Measurements from ENCODE around the gene GPA33. TPM values are rescaled to one million over a fixed set of nuclear protein-coding genes. Genes with fewer than 3 reads are reported as not detected.

GPA33 gene
- polyA plus RNA-seq, 1 experiment, result not detected

- ChIA-PET CTCF (no interaction called here), POLR2A (no interaction called here)
- TF ChIP-seq, protein P1, sequence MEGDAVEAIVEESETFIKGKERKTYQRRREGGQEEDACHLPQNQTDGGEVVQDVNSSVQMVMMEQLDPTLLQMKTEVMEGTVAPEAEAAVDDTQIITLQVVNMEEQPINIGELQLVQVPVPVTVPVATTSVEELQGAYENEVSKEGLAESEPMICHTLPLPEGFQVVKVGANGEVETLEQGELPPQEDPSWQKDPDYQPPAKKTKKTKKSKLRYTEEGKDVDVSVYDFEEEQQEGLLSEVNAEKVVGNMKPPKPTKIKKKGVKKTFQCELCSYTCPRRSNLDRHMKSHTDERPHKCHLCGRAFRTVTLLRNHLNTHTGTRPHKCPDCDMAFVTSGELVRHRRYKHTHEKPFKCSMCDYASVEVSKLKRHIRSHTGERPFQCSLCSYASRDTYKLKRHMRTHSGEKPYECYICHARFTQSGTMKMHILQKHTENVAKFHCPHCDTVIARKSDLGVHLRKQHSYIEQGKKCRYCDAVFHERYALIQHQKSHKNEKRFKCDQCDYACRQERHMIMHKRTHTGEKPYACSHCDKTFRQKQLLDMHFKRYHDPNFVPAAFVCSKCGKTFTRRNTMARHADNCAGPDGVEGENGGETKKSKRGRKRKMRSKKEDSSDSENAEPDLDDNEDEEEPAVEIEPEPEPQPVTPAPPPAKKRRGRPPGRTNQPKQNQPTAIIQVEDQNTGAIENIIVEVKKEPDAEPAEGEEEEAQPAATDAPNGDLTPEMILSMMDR (IDR thresholded peaks at IDR 0.05; ENCODE audit: low read depth, low read length), result no peak
- DNase-seq (ENCODE audit: low read depth, low spot score), result no peak
- Histone ChIP-seq H3K4me3 (ENCODE audit: low read depth, low read length) (no peak overlapping the region), H3K27ac (ENCODE audit: low read depth, low read length) (no peak overlapping the region), H3K9me3 (ENCODE audit: control insufficient read depth, insufficient read depth, low read length) (no peaks in the 10 kb centered on the region), H3K27me3 (ENCODE audit: control insufficient read depth, insufficient read depth, low read length) (peaks cover 2% of the 10 kb centered on the region)
These were observed 6.3 kb downstream of the GPA33 start for GRCh38 chr1:167083871-167084270.

DNA sequence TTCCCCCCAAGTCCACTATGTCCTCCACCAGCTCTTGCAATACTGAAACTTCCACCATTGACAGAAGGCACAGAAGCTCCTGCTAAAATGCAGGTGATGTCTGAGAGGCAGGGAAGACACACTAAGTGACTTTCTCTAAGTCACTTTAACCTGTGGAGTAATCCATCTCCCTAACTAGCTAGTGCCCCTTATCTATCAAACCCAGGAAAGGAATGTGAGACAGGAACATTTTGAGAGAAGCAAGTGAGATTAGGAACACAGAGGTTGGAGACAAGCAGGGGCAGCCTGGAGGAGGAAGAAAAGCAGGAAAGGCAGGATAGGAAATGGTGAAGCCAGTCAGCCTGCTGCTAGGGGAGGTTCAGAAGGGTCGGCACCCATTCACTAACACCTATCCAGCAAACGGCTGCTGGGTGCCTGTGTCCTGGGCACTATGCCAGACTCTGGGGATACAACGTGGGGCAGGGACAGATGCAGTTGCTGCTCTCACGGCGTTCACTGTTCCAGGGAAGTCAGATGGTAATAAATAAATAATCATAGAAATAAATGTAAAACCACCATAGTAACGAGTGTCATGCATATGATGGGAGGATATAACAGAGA, 7.0 kb downstream of the GPA33 start:
- TF ChIP-seq, protein P1 (IDR thresholded peaks at IDR 0.05; ENCODE audit: low read depth, low read length), result no peak
- ChIA-PET CTCF (no interaction called here), POLR2A (no interaction called here)
- Histone ChIP-seq H3K27ac (ENCODE audit: low read depth, low read length) (no peak overlapping the region), H3K4me3 (ENCODE audit: low read depth, low read length) (no peak overlapping the region), H3K9me3 (ENCODE audit: control insufficient read depth, insufficient read depth, low read length) (no peaks in the 10 kb centered on the region), H3K27me3 (ENCODE audit: control insufficient read depth, insufficient read depth, low read length) (peaks cover 2% of the 10 kb centered on the region)
- no peak for DNase-seq (ENCODE audit: low read depth, low spot score)

GRCh38 chr1:167082511-167083027, 7.6 kb downstream of the GPA33 start:
- no peak for DNase-seq (ENCODE audit: low read depth, low spot score)
- no peaks in the 10 kb centered on the region for H3K9me3 ChIP-seq (ENCODE audit: control insufficient read depth, insufficient read depth, low read length)
- TF ChIP-seq, protein P1 (IDR thresholded peaks at IDR 0.05; ENCODE audit: low read depth, low read length), result no peak
- no peak overlapping the region for H3K27ac ChIP-seq (ENCODE audit: low read depth, low read length)
- ChIA-PET POLR2A (interaction anchor here (0.6 kb wide), 1 partner anchor 21 kb away, joined by 10 read pairs; no protein-coding TSS in a partner anchor), CTCF (no interaction called here)
- peaks cover 2% of the 10 kb centered on the region for H3K27me3 ChIP-seq (ENCODE audit: control insufficient read depth, insufficient read depth, low read length)
- H3K4me3 ChIP-seq (ENCODE audit: low read depth, low read length), result no peak overlapping the region

- Histone ChIP-seq H3K4me3 (ENCODE audit: low read depth, low read length) (no peak overlapping the region), H3K9me3 (ENCODE audit: control insufficient read depth, insufficient read depth, low read length) (no peaks in the 10 kb centered on the region), H3K27ac (ENCODE audit: low read depth, low read length) (no peak overlapping the region), H3K27me3 (ENCODE audit: control insufficient read depth, insufficient read depth, low read length) (peaks cover 2% of the 10 kb centered on the region)
- ChIA-PET POLR2A (no interaction called here), CTCF (no interaction called here)
- DNase-seq (ENCODE audit: low read depth, low spot score), result no peak
- TF ChIP-seq, protein P1 (IDR thresholded peaks at IDR 0.05; ENCODE audit: low read depth, low read length), result no peak
These were observed 8.5 kb downstream of the GPA33 start for GRCh38 chr1:167081594-167082156.

DNA sequence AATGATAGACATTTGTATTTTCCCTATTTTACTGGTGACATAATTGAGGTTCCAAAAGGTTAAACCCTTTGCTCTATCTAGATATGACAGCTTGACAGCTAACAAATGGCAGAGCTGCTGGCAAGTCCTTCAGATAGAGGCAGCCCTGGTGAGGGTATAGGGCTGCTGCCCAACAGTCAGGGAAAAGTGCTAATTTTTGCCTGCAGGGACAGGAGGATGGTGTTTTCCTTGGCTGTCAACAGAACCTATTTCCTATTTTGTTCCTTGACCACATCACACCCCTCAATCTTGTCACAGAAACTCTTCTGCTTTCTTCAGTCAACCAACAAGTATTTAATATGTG, 12.3 kb downstream of the GPA33 start:
- Histone ChIP-seq H3K27ac (ENCODE audit: low read depth, low read length) (no peak overlapping the region), H3K27me3 (ENCODE audit: control insufficient read depth, insufficient read depth, low read length) (peaks cover 2% of the 10 kb centered on the region), H3K4me3 (ENCODE audit: low read depth, low read length) (no peak overlapping the region), H3K9me3 (ENCODE audit: control insufficient read depth, insufficient read depth, low read length) (no peaks in the 10 kb centered on the region)
- TF ChIP-seq, protein P1 (IDR thresholded peaks at IDR 0.05; ENCODE audit: low read depth, low read length), result no peak
- CTCF ChIA-PET, result no interaction called here
- no peak for DNase-seq (ENCODE audit: low read depth, low spot score)
- POLR2A ChIA-PET, result no interaction called here

All from AG04450 (cell line).